ENCODE measurements around the gene METTL9. TPM values are rescaled to one million over a fixed set of nuclear protein-coding genes. Genes with fewer than 3 reads are reported as not detected.

The METTL9 gene
- total RNA-seq, 1 experiment from 2014 or later, result 41.4 TPM

GRCh38 chr16:21598206-21598605, 1.2 kb upstream of the METTL9 start (continued):
- TF ChIP-seq ZNF274 (IDR thresholded peaks at IDR 0.05; ENCODE audit: low read depth, low read length) (no peak), TCF7L2 (IDR thresholded peaks at IDR 0.05; ENCODE audit: borderline replicate concordance, extremely low read depth, insufficient read depth, insufficient read length) (no peak)

DNA sequence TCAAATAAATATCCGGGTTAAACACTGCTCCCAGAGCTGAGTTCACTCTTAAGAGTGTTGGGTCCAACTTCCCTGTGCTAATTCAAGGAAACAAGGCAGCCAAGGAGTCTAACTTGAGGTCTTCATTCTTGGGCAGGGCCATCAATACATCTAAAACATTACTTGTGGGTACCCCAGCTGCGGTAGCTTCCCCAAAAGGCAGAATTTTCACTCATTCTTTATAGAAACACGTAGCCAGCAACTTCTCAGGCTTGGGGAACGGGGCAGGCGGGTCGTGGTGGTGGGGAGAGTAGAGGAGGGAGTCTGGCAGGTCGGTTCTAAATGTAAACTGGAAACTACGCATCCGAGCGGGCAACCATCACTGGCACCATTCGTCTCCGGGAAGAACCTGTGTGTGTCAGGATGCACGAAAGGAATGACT, 666 bp upstream of the METTL9 start:
- ChIA-PET POLR2A (no interaction called here), RAD21 (ENCODE audit: low non-redundant PET in 1 of 2, low total read pairs in 2 of 2, uncharacterized antibody in 2 of 2, unreplicated experiment in 2 of 2) (no interaction called here), CTCF (no interaction called here)
- Histone ChIP-seq H3K36me3 (ENCODE audit: control insufficient read depth in 1 of 2, insufficient read depth in 2 of 2, low read length in 2 of 2) (no peaks in the 10 kb centered on the region), H3K4me2 (ENCODE audit: low read length) (peak overlapping the region; percentile 86), H3K27ac (ENCODE audit: low read depth, low read length) (peak overlapping the region; percentile 46; the same call in 1 of the 2 replicates), H3K27me3 (ENCODE audit: insufficient read depth, low read length) (no peaks in the 10 kb centered on the region), H3K4me1 (ENCODE audit: control insufficient read depth in 1 of 2, insufficient read depth in 2 of 2, low read length in 2 of 2) (peaks cover 0 to 12% of the 10 kb centered on the region in 2 experiments; a peak in 2 of 4 replicates), H3K4me3 (replicated peaks in 1 of 2; ENCODE audit: low read depth in 1 of 2, low read length in 2 of 2) (peak overlapping the region; percentile 70 to 72), H2AFZ (ENCODE audit: low read depth, low read length, poor library complexity, severe bottlenecking) (no peak overlapping the region), H3K79me2 (ENCODE audit: insufficient read depth, low read length) (peaks cover 23% of the 10 kb centered on the region), H3K9me2 (ENCODE audit: insufficient read depth) (no peaks in the 10 kb centered on the region), H3K9ac (ENCODE audit: low read length) (peak overlapping the region; percentile 72), H4K20me1 (ENCODE audit: insufficient read depth) (no peaks in the 10 kb centered on the region), H3K9me3 (ENCODE audit: control insufficient read depth in 1 of 2, insufficient read depth in 1 of 2, low read depth in 1 of 2, low read length in 2 of 2) (no peaks in the 10 kb centered on the region)
- TF ChIP-seq SP1 (IDR thresholded peaks at IDR 0.05; ENCODE audit: low read depth) (no peak), CEBPB (IDR thresholded peaks at IDR 0.05; ENCODE audit: low read depth) (no peak), JUND (IDR thresholded peaks at IDR 0.05) (no peak), SIN3A (IDR thresholded peaks at IDR 0.05; ENCODE audit: low read depth) (no peak), ZFX (IDR thresholded peaks at IDR 0.05) (no peak), POLR2A (IDR thresholded peaks at IDR 0.05; ENCODE audit: borderline replicate concordance, extremely low read depth, insufficient read depth, insufficient read length) (no peak), CTCF (IDR thresholded peaks at IDR 0.05 in 2 of 3, conservative IDR thresholded peaks at IDR 0.05 in 1 of 3; ENCODE audit: borderline replicate concordance in 1 of 3, insufficient read depth in 1 of 3, low read depth in 2 of 3, low read length in 2 of 3) (no peak), CBX3 (IDR thresholded peaks at IDR 0.05; ENCODE audit: low read depth) (no peak), ATF3 (IDR thresholded peaks at IDR 0.05) (no peak), RAD21 (IDR thresholded peaks at IDR 0.05; ENCODE audit: low read depth) (no peak), TCF7L2 (IDR thresholded peaks at IDR 0.05; ENCODE audit: borderline replicate concordance, extremely low read depth, insufficient read depth, insufficient read length) (no peak), MAX (IDR thresholded peaks at IDR 0.05) (no peak), YY1 (IDR thresholded peaks at IDR 0.05; ENCODE audit: extremely low read depth, insufficient replicate concordance, low read depth, low read length) (no peak), FOSL1 (IDR thresholded peaks at IDR 0.05; ENCODE audit: low read depth) (no peak), EZH2phosphoT487 (IDR thresholded peaks at IDR 0.05; ENCODE audit: borderline replicate concordance) (no peak)
- TF ChIP-seq, protein P1, sequence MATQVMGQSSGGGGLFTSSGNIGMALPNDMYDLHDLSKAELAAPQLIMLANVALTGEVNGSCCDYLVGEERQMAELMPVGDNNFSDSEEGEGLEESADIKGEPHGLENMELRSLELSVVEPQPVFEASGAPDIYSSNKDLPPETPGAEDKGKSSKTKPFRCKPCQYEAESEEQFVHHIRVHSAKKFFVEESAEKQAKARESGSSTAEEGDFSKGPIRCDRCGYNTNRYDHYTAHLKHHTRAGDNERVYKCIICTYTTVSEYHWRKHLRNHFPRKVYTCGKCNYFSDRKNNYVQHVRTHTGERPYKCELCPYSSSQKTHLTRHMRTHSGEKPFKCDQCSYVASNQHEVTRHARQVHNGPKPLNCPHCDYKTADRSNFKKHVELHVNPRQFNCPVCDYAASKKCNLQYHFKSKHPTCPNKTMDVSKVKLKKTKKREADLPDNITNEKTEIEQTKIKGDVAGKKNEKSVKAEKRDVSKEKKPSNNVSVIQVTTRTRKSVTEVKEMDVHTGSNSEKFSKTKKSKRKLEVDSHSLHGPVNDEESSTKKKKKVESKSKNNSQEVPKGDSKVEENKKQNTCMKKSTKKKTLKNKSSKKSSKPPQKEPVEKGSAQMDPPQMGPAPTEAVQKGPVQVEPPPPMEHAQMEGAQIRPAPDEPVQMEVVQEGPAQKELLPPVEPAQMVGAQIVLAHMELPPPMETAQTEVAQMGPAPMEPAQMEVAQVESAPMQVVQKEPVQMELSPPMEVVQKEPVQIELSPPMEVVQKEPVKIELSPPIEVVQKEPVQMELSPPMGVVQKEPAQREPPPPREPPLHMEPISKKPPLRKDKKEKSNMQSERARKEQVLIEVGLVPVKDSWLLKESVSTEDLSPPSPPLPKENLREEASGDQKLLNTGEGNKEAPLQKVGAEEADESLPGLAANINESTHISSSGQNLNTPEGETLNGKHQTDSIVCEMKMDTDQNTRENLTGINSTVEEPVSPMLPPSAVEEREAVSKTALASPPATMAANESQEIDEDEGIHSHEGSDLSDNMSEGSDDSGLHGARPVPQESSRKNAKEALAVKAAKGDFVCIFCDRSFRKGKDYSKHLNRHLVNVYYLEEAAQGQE (IDR thresholded peaks at IDR 0.05; ENCODE audit: low read depth), result no peak
- intact Hi-C loops (cut with micrococcal nuclease), result no loop called here
- DNase-seq (ENCODE audit: low read depth, low spot score), result no peak
- peak; percentile 1; the same call in 1 of the 2 replicates for ATAC-seq
- BruUV-seq (replicated peaks), result TSS peak; percentile 92
